RWPE1 (cell line): ENCODE results near the gene TRUB2.

Source experiments
- CTCF ChIA-PET: fragments of 350-600 bp; sonication (Branson Sonifier 250); formaldehyde crosslinking; extraction: SDS; loops from one replicate; lab custom pipeline; 2021; lab: Yijun Ruan, JAX
- POLR2A ChIA-PET: fragments of 400-600 bp; formaldehyde crosslinking; extraction: SDS; loops from one replicate; lab custom pipeline; 2020; ENCODE audit warnings: antibody characterized with exemption; ENCODE audit not compliant: low non-redundant PET; lab: Yijun Ruan, JAX
- DNase-seq: peaks from one replicate; pipeline ENCODE4 v3.0.0; 2012; ENCODE audit warnings: low spot score
- H3K27ac ChIP-seq: fragments of 450-650 bp; 2 replicates; pipeline ENCODE4 v1.5.1; 2017
- CTCF ChIP-seq: fragments of 450-650 bp; conservative IDR thresholded peaks from 2 replicates; pipeline ENCODE4 v1.5.1; 2017; ENCODE audit warnings: low read depth, mild to moderate bottlenecking

The TRUB2 gene

GRCh38 chr9:128296340-128297220 is 25.7 kb downstream of the TRUB2 start:
- ChIA-PET POLR2A (no interaction called here), CTCF (interaction anchor here (0.6 to 4.8 kb wide), 8 partner anchors 8 to 66 kb away, joined by 3 to 48 read pairs (median 4); no protein-coding TSS in a partner anchor)
- no peak for TF ChIP-seq CTCF
- H3K27ac ChIP-seq: peak overlapping the region; percentile 71
- no peak for DNase-seq

- ChIA-PET CTCF (interaction anchor here (0.6 to 4.8 kb wide), 5 partner anchors 48 to 169 kb away, joined by 3 to 48 read pairs (median 3); no protein-coding TSS in a partner anchor), POLR2A (no interaction called here)
- no peak for TF ChIP-seq CTCF
- peak overlapping the region; percentile 71 for H3K27ac ChIP-seq
- no peak for DNase-seq
Measured at GRCh38 chr9:128294142-128294541, 28.1 kb downstream of the TRUB2 start.

- no peak for DNase-seq
- ChIA-PET CTCF (interaction anchor here (0.6 to 2.0 kb wide), 3 partner anchors 9 to 69 kb away, joined by 6 to 16 read pairs (median 7); no protein-coding TSS in a partner anchor), POLR2A (no interaction called here)
- no peak for TF ChIP-seq CTCF
- peak overlapping the region; percentile 71; the same call in 1 of the 2 replicates for H3K27ac ChIP-seq
Measured at GRCh38 chr9:128293091-128293490, 29.2 kb downstream of the TRUB2 start.

- ChIA-PET CTCF (interaction anchor here (0.6 to 2.0 kb wide), 4 partner anchors 37 to 75 kb away, joined by 3 to 16 read pairs (median 6); no protein-coding TSS in a partner anchor), POLR2A (interaction anchor here (0.6 kb wide), 1 partner anchor 11 kb away, joined by 4 read pairs; no protein-coding TSS in a partner anchor)
- DNase-seq: no peak
- no peak overlapping the region for H3K27ac ChIP-seq
- no peak for TF ChIP-seq CTCF
Measured at GRCh38 chr9:128292009-128292408, 30.2 kb downstream of the TRUB2 start.

GRCh38 chr9:128288273-128289004 is 33.8 kb downstream of the TRUB2 start:
- H3K27ac ChIP-seq: peak overlapping the region; percentile 14
- ChIA-PET CTCF (interaction anchor here (0.6 to 1.6 kb wide), 5 partner anchors 12 to 73 kb away, joined by 3 to 11 read pairs (median 3); no protein-coding TSS in a partner anchor), POLR2A (interaction anchor here (0.5 to 0.7 kb wide), 2 partner anchors 11 to 12 kb away, joined by 5 to 8 read pairs; no protein-coding TSS in a partner anchor)
- no peak for DNase-seq
- TF ChIP-seq CTCF: no peak
